ENCODE measurements around the gene CHRNB1. TPM values are rescaled to one million over a fixed set of nuclear protein-coding genes. Genes with fewer than 3 reads are reported as not detected.

The CHRNB1 gene
- total RNA-seq, 3 donors from 2014 or later, result 8.5 to 11.8 (median 11.7) TPM

DNA sequence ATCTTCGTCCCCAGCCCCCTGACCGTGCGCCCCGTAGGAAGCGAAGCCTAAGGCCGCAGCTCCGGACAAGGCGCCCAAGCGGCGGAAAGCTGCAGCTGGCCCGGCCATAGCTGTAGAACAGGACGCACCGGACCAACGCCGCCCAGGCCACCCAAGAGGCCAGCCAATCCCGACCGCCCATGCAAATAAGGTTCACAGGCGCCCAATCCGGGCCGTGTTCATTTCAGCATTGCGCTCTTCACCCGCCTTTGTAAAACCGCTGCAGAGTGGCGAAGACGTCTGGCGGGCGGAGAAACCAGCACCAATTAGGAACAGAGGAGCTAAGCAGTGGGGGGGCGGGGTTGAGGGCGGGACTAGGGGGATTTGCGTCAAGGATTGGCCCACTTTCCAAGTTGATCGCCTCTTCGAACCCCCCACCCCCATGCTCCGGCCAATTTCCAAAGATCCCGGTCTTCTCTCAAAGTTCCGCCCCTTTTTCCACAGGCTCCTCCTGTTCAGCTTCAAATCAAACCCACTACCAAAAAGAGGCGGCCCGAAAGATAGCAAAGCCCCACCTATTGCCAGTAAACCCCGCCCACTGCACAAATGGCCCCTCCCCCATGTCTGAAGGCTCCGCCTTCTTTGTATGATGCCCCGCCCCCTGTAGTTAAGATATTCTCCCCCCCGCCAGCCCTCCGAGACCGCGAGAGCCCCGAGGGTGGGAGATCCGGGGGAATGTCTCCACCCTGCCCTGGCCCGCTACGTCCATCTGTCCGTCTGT is 40.7 kb upstream of the CHRNB1 start, which contains the start of gene TMEM256:
TMEM256 (minus strand) TSS at position 121 of the 760 bp plus-strand sequence; CDS start at position 108, 13 bp downstream.
- intact Hi-C loops (cut with DNase I; ENCODE audit: low total_unique reads), result no loop called here
- H3K4me3 ChIP-seq, result peak within 1 kb of the TSS; percentile 57 to 89 (median 80)
- TF ChIP-seq POLR2AphosphoS5 (IDR thresholded peaks at IDR 0.05), result peak; percentile 78 to 87 (median 84)
- TF ChIP-seq, protein P1, sequence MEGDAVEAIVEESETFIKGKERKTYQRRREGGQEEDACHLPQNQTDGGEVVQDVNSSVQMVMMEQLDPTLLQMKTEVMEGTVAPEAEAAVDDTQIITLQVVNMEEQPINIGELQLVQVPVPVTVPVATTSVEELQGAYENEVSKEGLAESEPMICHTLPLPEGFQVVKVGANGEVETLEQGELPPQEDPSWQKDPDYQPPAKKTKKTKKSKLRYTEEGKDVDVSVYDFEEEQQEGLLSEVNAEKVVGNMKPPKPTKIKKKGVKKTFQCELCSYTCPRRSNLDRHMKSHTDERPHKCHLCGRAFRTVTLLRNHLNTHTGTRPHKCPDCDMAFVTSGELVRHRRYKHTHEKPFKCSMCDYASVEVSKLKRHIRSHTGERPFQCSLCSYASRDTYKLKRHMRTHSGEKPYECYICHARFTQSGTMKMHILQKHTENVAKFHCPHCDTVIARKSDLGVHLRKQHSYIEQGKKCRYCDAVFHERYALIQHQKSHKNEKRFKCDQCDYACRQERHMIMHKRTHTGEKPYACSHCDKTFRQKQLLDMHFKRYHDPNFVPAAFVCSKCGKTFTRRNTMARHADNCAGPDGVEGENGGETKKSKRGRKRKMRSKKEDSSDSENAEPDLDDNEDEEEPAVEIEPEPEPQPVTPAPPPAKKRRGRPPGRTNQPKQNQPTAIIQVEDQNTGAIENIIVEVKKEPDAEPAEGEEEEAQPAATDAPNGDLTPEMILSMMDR (IDR thresholded peaks at IDR 0.05), result peak in 1 of 3 donors; percentile 32
- peak; percentile 79 for TF ChIP-seq POLR2A (IDR thresholded peaks at IDR 0.05)
- H3K9me3 ChIP-seq, result no peaks in the 10 kb centered on the region
- peak; percentile 99 for DNase-seq (ENCODE audit: low spot score in 2 of 2)
- peaks cover 4 to 8% of the 10 kb centered on the region in 2 donors for H3K4me1 ChIP-seq
- no peaks in the 10 kb centered on the region for H3K36me3 ChIP-seq
- H3K27ac ChIP-seq, result peak within 1 kb of the TSS; percentile 92 to 95
- no peaks in the 10 kb centered on the region for H3K27me3 ChIP-seq

DNA sequence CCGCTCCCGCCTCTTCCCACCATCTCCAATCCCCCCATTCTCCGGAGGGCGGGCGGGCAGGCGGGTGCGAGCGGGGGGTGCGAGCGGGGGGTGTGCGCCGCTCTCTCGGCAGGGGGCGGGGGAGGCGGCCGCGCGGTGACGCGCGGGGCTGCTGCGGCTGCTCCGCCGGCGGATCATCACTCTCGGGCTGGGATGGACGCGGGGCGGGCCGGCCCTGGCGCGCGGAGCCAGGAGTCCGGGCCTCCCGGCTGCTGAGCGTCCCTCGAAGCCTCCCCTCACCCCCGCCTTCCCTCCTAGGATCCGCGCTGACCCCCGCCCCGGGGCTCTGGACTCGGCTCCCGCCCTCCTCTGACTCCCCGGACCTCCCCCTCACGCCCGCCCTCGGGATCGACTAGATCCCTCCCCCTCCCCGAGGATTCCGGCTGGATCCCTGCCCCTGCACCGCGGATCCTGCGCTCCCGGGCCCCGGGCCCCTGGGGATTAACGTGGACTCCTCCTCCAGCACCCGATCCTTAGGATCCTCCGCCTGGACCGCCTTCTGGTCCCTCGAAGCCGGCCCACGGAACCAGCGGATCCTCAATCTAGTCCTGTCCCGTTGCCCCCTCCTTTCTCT is 40.0 kb upstream of the CHRNB1 start:
- peak overlapping the region; percentile 57 to 89 (median 80) for H3K4me3 ChIP-seq
- TF ChIP-seq POLR2AphosphoS5 (IDR thresholded peaks at IDR 0.05) (no peak), POLR2A (IDR thresholded peaks at IDR 0.05) (no peak)
- TF ChIP-seq, protein P1 (IDR thresholded peaks at IDR 0.05), result no peak
- H3K9me3 ChIP-seq, result no peaks in the 10 kb centered on the region
- H3K27me3 ChIP-seq, result no peaks in the 10 kb centered on the region
- peak; percentile 46 to 74 for DNase-seq (ENCODE audit: low spot score in 2 of 2)
- H3K4me1 ChIP-seq, result peaks cover 4 to 8% of the 10 kb centered on the region in 2 donors
- intact Hi-C loops (cut with DNase I; ENCODE audit: low total_unique reads), result no loop called here
- H3K27ac ChIP-seq, result peak overlapping the region; percentile 92 to 95
- no peaks in the 10 kb centered on the region for H3K36me3 ChIP-seq

GRCh38 chr17:7405350-7406234 is 39.3 kb upstream of the CHRNB1 start:
- H3K36me3 ChIP-seq, result no peaks in the 10 kb centered on the region
- no peak for TF ChIP-seq POLR2AphosphoS5 (IDR thresholded peaks at IDR 0.05)
- TF ChIP-seq, protein P1 (IDR thresholded peaks at IDR 0.05), result no peak
- no peak for TF ChIP-seq POLR2A (IDR thresholded peaks at IDR 0.05)
- no peak for DNase-seq (ENCODE audit: low spot score in 2 of 2)
- H3K9me3 ChIP-seq, result no peaks in the 10 kb centered on the region
- H3K27ac ChIP-seq, result peak overlapping the region; percentile 92 to 95
- H3K27me3 ChIP-seq, result no peaks in the 10 kb centered on the region
- intact Hi-C loops (cut with DNase I; ENCODE audit: low total_unique reads), result no loop called here
- peaks cover 4 to 8% of the 10 kb centered on the region in 2 donors for H3K4me1 ChIP-seq
- peak overlapping the region; percentile 57 to 89 (median 80) for H3K4me3 ChIP-seq

DNA sequence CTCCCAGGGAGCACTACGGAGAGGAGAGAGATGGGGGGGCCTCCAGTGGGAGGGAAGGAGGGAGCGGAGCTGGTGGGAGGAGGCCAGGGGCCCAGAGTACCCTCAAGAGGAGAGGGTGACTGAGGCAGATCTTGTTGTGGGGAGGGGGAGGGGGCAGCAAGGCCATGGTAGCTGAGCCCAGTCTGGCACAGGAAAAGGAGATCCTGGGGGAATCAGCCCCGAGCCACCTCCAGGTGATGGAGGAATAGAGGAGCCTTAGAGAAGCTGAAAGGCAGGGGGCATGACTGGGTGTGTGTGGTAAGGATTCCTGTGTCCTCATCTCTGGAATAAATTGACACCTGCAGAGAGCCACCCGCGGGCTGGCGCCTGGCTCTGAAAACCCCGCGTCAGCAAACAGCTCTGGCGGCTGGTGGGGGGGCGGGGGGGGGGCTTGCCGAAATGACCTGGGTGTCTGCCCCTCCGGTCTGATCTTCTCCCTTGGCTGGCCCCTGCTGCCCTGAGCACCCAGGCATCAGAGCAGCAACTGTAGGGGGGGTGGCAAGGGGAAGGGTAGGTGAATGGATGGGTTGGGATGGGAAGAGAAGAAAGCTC is 38.5 kb upstream of the CHRNB1 start:
- TF ChIP-seq, protein P1 (IDR thresholded peaks at IDR 0.05), result no peak
- TF ChIP-seq POLR2AphosphoS5 (IDR thresholded peaks at IDR 0.05) (no peak), POLR2A (IDR thresholded peaks at IDR 0.05) (no peak)
- Histone ChIP-seq H3K4me3 (peak overlapping the region in 2 of 3 donors; percentile 80 to 89), H3K4me1 (peaks cover 4 to 8% of the 10 kb centered on the region in 2 donors), H3K9me3 (no peaks in the 10 kb centered on the region), H3K36me3 (no peaks in the 10 kb centered on the region), H3K27me3 (no peaks in the 10 kb centered on the region), H3K27ac (peak overlapping the region; percentile 92 to 95)
- no peak for DNase-seq (ENCODE audit: low spot score in 2 of 2)
- intact Hi-C loops (cut with DNase I; ENCODE audit: low total_unique reads), result no loop called here
